Subcutaneous abdominal adipose tissue (tissue), 5 donors: ENCODE measurements around the gene ASCC1.

Source experiments
- H3K27ac ChIP-seq: one replicate; pipeline ENCODE4 v1.7.0; 2013; ENCODE audit warnings: low read depth, mild to moderate bottlenecking, inconsistent platforms, low read length, moderate library complexity
- H3K27me3 ChIP-seq, 5 donors: one replicate each; pipeline ENCODE4 v1.7.0; 2013; ENCODE audit warnings: low read length in 5 of 5, inconsistent platforms in 1 of 5; ENCODE audit not compliant: control insufficient read depth in 5 of 5, insufficient read depth in 4 of 5
- H3K36me3 ChIP-seq, 5 donors: one replicate each; pipeline ENCODE4 v1.7.0; 2013; ENCODE audit warnings: low read length in 5 of 5; ENCODE audit not compliant: control insufficient read depth in 5 of 5, insufficient read depth in 5 of 5
- H3K4me1 ChIP-seq, 5 donors: one replicate each; pipeline ENCODE4 v1.7.0; 2013; ENCODE audit warnings: low read length in 5 of 5, mild to moderate bottlenecking in 3 of 5, moderate library complexity in 1 of 5; ENCODE audit not compliant: control insufficient read depth in 5 of 5, insufficient read depth in 5 of 5
- H3K4me3 ChIP-seq, 5 donors: one replicate each; pipeline ENCODE4 v1.7.0; 2013; ENCODE audit warnings: low read length in 5 of 5, low read depth in 1 of 5
- H3K9ac ChIP-seq, 5 donors: one replicate each; pipeline ENCODE4 v1.7.0; 2013; ENCODE audit warnings: low read length in 5 of 5, mild to moderate bottlenecking in 4 of 5, moderate library complexity in 3 of 5
- H3K9me3 ChIP-seq, 5 donors: one replicate each; pipeline ENCODE4 v1.7.0; 2013; ENCODE audit warnings: low read length in 5 of 5; ENCODE audit not compliant: control insufficient read depth in 5 of 5
- donor health status: healthy.
- donor health status: healthy.
- donor health status: healthy.
- donor health status: healthy.
- donor health status: healthy.

The ASCC1 gene

DNA sequence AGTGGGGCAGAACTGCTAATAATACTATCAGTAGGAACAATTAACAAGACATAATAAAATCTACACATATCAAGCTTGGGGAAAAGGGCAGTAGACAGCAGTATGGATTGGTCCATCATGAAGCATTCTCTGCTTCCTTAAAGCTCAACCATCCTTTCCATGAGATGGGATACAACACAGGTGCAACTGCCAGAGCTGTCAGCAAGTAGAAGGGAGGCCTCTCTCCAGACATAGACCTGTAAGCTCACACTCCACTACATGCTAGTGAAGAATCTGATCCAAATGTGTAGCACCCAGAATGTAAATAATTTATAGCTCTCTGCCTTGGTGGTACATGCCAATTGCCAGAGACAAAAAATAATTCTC, 41.8 kb downstream of the ASCC1 start:
- H3K27ac ChIP-seq = no peak overlapping the region
- H3K4me1 ChIP-seq = peaks cover 0 to 15% (median 6%) of the 10 kb centered on the region in 5 donors
- H3K27me3 ChIP-seq = no peaks in the 10 kb centered on the region
- peaks cover 5 to 13% (median 11%) of the 10 kb centered on the region in 5 donors for H3K36me3 ChIP-seq
- H3K9ac ChIP-seq = no peak overlapping the region
- H3K4me3 ChIP-seq = no peak overlapping the region
- no peaks in the 10 kb centered on the region for H3K9me3 ChIP-seq

DNA sequence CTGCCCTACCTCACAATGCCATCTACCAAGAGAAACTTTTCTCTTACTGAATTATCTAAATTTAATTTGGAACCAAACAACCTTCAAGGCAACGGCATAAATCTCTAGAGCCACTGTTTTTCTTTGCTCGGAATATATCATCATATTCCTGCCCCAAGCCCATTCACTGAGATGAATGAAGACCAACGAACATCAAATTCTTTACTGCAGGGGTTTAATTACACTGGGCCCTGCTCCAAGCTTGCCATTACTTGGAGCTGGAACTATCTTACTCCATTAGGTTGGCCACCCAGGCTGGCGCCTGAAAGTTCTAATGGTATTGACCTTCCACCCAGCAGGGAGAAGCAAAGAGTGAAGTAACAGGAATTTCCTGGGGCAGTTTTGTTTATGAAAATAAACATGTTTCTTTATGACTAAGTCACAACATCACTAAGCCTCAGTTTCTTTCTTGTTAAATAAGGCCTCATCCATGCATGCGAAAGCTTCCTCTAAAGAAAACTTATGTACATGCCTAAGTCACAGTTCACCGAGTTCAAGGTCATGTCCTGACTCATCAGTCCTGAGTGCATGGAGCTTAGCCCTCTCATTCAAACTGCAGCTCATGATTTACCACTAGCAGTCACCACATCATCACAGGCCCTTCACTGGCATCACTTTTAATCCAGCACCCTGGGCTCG, 42.3 kb downstream of the ASCC1 start:
- Histone ChIP-seq H3K4me3 (no peak overlapping the region), H3K4me1 (peaks cover 0 to 15% (median 6%) of the 10 kb centered on the region in 5 donors), H3K27ac (no peak overlapping the region), H3K36me3 (peaks cover 1 to 11% (median 8%) of the 10 kb centered on the region in 5 donors), H3K27me3 (no peaks in the 10 kb centered on the region), H3K9ac (no peak overlapping the region), H3K9me3 (no peaks in the 10 kb centered on the region)

DNA sequence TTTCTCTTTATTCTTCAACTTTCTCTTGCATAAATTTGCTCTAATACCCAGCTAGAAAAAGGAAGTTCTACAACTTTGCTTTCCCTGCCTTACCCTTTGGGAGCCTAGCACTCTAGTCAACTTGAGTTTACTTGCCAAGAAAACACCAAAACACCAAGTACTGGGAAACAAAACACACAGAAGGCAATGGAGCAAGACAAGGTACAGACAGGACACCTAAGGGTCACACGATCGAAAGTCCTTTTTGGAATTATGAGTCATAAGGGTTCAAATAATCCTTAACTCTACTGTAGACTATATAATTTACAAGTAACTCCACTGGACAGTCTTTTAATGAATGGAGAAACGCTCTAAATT, 42.8 kb downstream of the ASCC1 start:
- peaks cover 0 to 7% (median 6%) of the 10 kb centered on the region in 5 donors for H3K36me3 ChIP-seq
- no peaks in the 10 kb centered on the region for H3K9me3 ChIP-seq
- peaks cover 0 to 15% (median 6%) of the 10 kb centered on the region in 5 donors for H3K4me1 ChIP-seq
- no peak overlapping the region for H3K4me3 ChIP-seq
- H3K27me3 ChIP-seq = no peaks in the 10 kb centered on the region
- H3K27ac ChIP-seq = no peak overlapping the region
- no peak overlapping the region for H3K9ac ChIP-seq

DNA sequence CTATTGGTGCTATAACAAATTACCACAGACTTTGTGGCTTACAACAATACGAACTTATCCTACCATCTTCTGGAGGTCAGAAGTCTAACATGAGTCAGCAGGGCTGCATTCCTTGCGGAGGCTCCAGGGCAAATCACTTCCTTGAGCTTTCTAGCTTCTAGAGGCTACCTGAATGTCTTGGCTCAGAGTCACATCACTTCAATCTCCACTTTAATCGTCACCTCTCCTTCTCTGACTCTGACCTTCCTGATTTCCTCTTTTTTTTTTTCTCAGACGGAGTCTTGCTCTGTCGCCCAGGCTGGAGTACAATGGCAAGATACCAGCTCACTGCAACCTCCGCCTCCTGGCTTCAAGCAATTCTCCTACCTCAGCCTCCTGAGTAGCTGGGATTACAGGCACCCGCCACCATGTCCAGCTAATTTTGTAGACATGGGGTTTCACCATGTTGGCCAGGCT, 44.9 kb downstream of the ASCC1 start:
- Histone ChIP-seq H3K9ac (no peak overlapping the region), H3K4me3 (no peak overlapping the region), H3K36me3 (peaks cover 0 to 3% (median 0%) of the 10 kb centered on the region in 5 donors), H3K27ac (no peak overlapping the region), H3K4me1 (peaks cover 0 to 15% (median 6%) of the 10 kb centered on the region in 5 donors), H3K27me3 (no peaks in the 10 kb centered on the region), H3K9me3 (no peaks in the 10 kb centered on the region)

DNA sequence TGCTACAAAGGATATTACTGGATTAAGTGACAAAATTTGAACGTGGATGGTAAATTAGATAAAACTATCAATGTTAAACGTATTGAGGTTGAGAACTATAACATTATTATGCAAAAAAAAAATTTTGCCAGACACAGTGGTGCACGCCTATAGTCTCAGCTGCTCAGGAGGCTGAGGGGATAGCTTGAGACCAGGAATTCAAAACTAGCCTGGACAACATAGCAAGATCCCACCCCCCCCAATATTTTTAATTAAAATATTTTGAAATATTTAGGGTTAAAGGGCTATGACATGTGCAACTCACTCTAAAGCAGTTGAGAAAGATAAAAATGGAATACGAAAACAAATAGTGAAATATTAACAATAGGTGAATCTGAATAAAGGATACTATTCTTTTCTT, 45.3 kb downstream of the ASCC1 start:
- Histone ChIP-seq H3K36me3 (peaks cover 0 to 3% (median 0%) of the 10 kb centered on the region in 5 donors), H3K27ac (no peak overlapping the region), H3K27me3 (no peaks in the 10 kb centered on the region), H3K9me3 (no peaks in the 10 kb centered on the region), H3K4me1 (peaks cover 0 to 15% (median 6%) of the 10 kb centered on the region in 5 donors), H3K9ac (no peak overlapping the region), H3K4me3 (no peak overlapping the region)

DNA sequence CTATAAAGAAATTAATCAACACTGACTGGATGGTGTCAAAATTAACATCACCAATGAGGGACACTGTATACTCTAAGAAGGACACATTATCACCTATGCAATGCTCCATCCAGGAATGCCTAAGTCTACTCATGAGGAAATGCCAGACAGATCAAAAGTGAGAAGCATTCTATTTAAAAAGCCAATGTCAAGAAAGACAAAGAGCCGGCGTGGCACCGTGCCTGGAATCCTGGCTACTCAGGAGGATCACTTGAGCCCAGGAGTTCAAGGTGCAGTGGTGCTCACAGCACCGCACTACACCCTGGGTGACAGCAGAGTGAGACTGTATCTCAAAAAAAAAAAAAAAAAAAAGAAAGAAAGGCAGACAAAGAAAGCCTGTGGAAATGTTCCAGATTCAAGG, 45.8 kb downstream of the ASCC1 start:
- no peaks in the 10 kb centered on the region for H3K27me3 ChIP-seq
- H3K9me3 ChIP-seq = no peaks in the 10 kb centered on the region
- H3K27ac ChIP-seq = no peak overlapping the region
- H3K36me3 ChIP-seq = peaks cover 0 to 3% (median 0%) of the 10 kb centered on the region in 5 donors
- no peak overlapping the region for H3K9ac ChIP-seq
- H3K4me1 ChIP-seq = peaks cover 0 to 15% (median 6%) of the 10 kb centered on the region in 5 donors
- H3K4me3 ChIP-seq = no peak overlapping the region

DNA sequence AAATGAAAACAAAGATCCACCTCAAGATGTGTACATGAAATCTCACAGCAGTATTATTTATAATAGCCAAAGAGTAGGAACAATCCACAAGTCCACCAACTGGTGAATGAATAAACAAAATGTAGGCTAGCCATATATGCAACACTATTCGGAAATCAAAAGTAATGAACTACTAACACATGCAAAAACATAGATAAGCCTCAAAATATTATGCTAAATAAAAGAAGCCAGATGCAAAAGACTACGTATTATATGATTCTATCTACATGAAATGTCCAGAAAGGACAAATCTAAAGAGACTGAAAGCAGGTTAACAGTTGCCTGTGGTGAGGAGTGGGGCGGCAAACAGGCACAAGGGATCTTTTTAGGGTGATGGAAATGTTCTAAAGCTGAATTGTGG, 49.0 kb downstream of the ASCC1 start:
- no peak overlapping the region for H3K27ac ChIP-seq
- H3K9ac ChIP-seq = no peak overlapping the region
- no peaks in the 10 kb centered on the region for H3K27me3 ChIP-seq
- H3K4me1 ChIP-seq = peaks cover 0 to 6% (median 2%) of the 10 kb centered on the region in 5 donors
- H3K9me3 ChIP-seq = no peaks in the 10 kb centered on the region
- no peak overlapping the region for H3K4me3 ChIP-seq
- peaks cover 0 to 3% (median 0%) of the 10 kb centered on the region in 5 donors for H3K36me3 ChIP-seq

DNA sequence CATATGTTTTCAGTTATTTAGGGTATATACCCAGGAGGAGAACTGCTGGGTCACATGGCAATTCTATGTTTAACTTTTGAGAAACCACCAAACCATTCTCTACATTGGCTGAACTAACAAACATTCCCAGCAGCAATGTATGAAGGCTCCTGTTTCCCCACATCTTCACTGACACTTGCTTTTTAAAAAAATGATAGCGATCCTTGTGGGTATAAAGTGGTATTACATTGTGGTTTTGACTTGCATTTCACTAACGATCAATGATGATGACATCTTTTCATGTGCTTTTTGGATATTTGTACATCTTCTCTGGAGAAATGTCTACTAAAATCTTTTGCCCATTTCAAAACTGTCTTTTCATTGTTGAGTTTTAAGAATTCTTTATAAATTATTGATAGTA, 51.5 kb downstream of the ASCC1 start:
- no peaks in the 10 kb centered on the region for H3K9me3 ChIP-seq
- no peak overlapping the region for H3K4me3 ChIP-seq
- no peak overlapping the region for H3K9ac ChIP-seq
- H3K27me3 ChIP-seq = no peaks in the 10 kb centered on the region
- peaks cover 0 to 7% (median 5%) of the 10 kb centered on the region in 5 donors for H3K36me3 ChIP-seq
- no peak overlapping the region for H3K27ac ChIP-seq
- H3K4me1 ChIP-seq = peaks cover 0 to 2% (median 0%) of the 10 kb centered on the region in 5 donors

DNA sequence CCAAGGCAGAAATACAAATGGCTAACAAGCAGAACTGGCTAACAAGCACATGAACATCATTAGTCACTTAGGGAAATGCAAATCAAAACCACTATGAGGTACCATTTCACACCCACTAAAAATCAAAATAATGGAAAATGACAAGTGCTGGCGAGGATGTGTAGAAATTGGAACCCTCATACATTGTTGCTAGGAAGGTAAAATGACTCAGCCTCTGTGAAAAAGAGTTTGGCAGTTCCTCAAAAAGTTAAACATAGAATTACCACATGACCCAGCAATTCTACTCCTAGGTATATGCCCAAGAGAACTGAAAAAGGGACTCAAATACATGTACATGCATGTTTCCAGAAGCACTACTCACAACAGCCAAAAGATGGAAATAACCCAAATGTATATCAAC, 53.1 kb downstream of the ASCC1 start:
- Histone ChIP-seq H3K27me3 (no peaks in the 10 kb centered on the region), H3K4me3 (no peak overlapping the region), H3K9me3 (no peaks in the 10 kb centered on the region), H3K4me1 (peaks cover 0 to 10% (median 4%) of the 10 kb centered on the region in 5 donors), H3K9ac (no peak overlapping the region), H3K36me3 (peaks cover 0 to 5% (median 4%) of the 10 kb centered on the region in 5 donors), H3K27ac (no peak overlapping the region)

DNA sequence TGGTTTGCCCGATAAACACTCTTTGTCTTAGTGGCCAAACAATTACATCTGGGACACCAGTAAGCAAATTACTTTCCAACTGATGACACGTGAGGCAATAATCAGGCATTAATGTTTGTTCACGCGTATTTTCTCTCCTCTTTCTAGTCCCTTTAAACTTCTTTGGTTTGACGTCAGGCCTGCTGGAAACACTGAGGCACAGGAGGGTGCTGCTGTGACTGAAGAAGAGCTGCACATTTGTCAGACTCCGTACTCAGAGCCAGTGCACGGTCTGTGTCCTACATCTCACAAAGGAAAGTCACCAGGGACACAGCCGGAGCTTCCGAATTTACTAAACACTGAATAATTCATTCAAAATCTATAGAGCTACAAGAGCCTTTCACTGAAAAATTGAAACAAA, 57.9 kb downstream of the ASCC1 start:
- Histone ChIP-seq H3K27ac (no peak overlapping the region), H3K9me3 (no peaks in the 10 kb centered on the region), H3K4me1 (peaks cover 0 to 8% (median 4%) of the 10 kb centered on the region in 5 donors), H3K4me3 (no peak overlapping the region), H3K9ac (no peak overlapping the region), H3K27me3 (no peaks in the 10 kb centered on the region), H3K36me3 (peaks cover 0 to 8% (median 5%) of the 10 kb centered on the region in 5 donors)
